Measurements from ENCODE around the gene GUCA1A. TPM values are rescaled to one million over a fixed set of nuclear protein-coding genes. Genes with fewer than 3 reads are reported as not detected.

Gene GUCA1A
- total RNA-seq, 1 experiment from 2014 or later: 17.2 TPM

GRCh38 chr6:42150254-42150653, 22.9 kb upstream of the GUCA1A start:
- no peak overlapping the region for H4K8ac ChIP-seq (replicated peaks; ENCODE audit: insufficient read length, low read depth, low read length)
- no peak overlapping the region for H2BK12ac ChIP-seq (ENCODE audit: insufficient read length, low read depth, low read length)
- H4K91ac ChIP-seq (ENCODE audit: insufficient read length, low read depth, low read length): no peak overlapping the region
- peaks cover 25 to 32% of the 10 kb centered on the region in 2 experiments for H3K4me1 Mint-ChIP-seq
- H2AFZ ChIP-seq (ENCODE audit: low read length): no peak overlapping the region
- H3K23me2 ChIP-seq (ENCODE audit: insufficient read length, low read depth, low read length, poor library complexity, severe bottlenecking): no peaks in the 10 kb centered on the region
- H3K79me2 ChIP-seq (ENCODE audit: insufficient read depth, low read length): no peaks in the 10 kb centered on the region
- TF ChIP-seq, protein P1, sequence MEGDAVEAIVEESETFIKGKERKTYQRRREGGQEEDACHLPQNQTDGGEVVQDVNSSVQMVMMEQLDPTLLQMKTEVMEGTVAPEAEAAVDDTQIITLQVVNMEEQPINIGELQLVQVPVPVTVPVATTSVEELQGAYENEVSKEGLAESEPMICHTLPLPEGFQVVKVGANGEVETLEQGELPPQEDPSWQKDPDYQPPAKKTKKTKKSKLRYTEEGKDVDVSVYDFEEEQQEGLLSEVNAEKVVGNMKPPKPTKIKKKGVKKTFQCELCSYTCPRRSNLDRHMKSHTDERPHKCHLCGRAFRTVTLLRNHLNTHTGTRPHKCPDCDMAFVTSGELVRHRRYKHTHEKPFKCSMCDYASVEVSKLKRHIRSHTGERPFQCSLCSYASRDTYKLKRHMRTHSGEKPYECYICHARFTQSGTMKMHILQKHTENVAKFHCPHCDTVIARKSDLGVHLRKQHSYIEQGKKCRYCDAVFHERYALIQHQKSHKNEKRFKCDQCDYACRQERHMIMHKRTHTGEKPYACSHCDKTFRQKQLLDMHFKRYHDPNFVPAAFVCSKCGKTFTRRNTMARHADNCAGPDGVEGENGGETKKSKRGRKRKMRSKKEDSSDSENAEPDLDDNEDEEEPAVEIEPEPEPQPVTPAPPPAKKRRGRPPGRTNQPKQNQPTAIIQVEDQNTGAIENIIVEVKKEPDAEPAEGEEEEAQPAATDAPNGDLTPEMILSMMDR (conservative IDR thresholded peaks at IDR 0.05): no peak
- H2BK15ac ChIP-seq (ENCODE audit: low read depth, low read length): no peak overlapping the region
- H3K27me3 Mint-ChIP-seq (ENCODE audit: low read depth): peaks cover 10% of the 10 kb centered on the region
- H2BK120ac ChIP-seq (ENCODE audit: low read depth, low read length, poor library complexity, severe bottlenecking): no peak overlapping the region
- no peaks in the 10 kb centered on the region; the same call in 1 of the 2 replicates for H3K4me1 ChIP-seq (ENCODE audit: insufficient read depth, low read length)
- no peak overlapping the region for H2BK20ac ChIP-seq (ENCODE audit: low read depth, low read length, poor library complexity, severe bottlenecking)
- H3K27me3 ChIP-seq (ENCODE audit: insufficient read depth, low read length): no peaks in the 10 kb centered on the region
- no CpG with 5 or more reads among the region's 8 CpGs for WGBS (ENCODE audit: extremely low coverage, insufficient read length, low lambda C conversion rate)
- H3K9me3 ChIP-seq (ENCODE audit: control insufficient read depth, low read depth, low read length): no peaks in the 10 kb centered on the region
- H3K14ac ChIP-seq (ENCODE audit: insufficient read depth, low read length): no peak overlapping the region
- H3K27ac ChIP-seq (ENCODE audit: insufficient read length, low read depth, low read length): no peak overlapping the region
- H3K4me2 ChIP-seq (ENCODE audit: insufficient read depth, insufficient read length, low read length): no peak overlapping the region
- H3K36me3 Mint-ChIP-seq (ENCODE audit: insufficient read depth in 1 of 3, low read depth in 3 of 3): peaks cover 2 to 5% (median 2%) of the 10 kb centered on the region in 3 experiments; a peak in 4 of 7 replicates
- no peak overlapping the region for H3K56ac ChIP-seq (ENCODE audit: insufficient read length, low read depth, low read length)
- H3K18ac ChIP-seq (ENCODE audit: insufficient read length, low read depth, low read length): no peak overlapping the region
- H3K23ac ChIP-seq (ENCODE audit: insufficient read length, low read depth, low read length): no peak overlapping the region
- no peak overlapping the region for H3K27ac Mint-ChIP-seq
- H3T11ph ChIP-seq (ENCODE audit: low read length): no peak overlapping the region
- H3K9me3 Mint-ChIP-seq: no peaks in the 10 kb centered on the region
- H3K4me3 Mint-ChIP-seq: no peak overlapping the region
- H3K4ac ChIP-seq (ENCODE audit: low read depth, low read length): no peak overlapping the region
- H3K9ac ChIP-seq (ENCODE audit: extremely low read depth, insufficient read length, low read length): no peak overlapping the region
- H2AK5ac ChIP-seq (ENCODE audit: insufficient read length, low read length): no peak overlapping the region
- H2BK5ac ChIP-seq (ENCODE audit: insufficient read length, low read length): no peak overlapping the region
- H4K20me1 ChIP-seq (ENCODE audit: control insufficient read depth, insufficient read depth, insufficient read length): no peaks in the 10 kb centered on the region
- no peak for DNase-seq
- no peak overlapping the region for H4K5ac ChIP-seq (ENCODE audit: insufficient read length, low read depth, low read length)
- no peaks in the 10 kb centered on the region for H3K79me1 ChIP-seq (ENCODE audit: insufficient read depth, low read depth, low read length, poor library complexity, severe bottlenecking)
